Dermis blood vessel endothelial cell (primary cell): Measurements from ENCODE around the gene FHIT. TPM values are rescaled to one million over a fixed set of nuclear protein-coding genes. Genes with fewer than 3 reads are reported as not detected.
"Not testable (repeated sequence)": the region's sequence is repeated elsewhere in the genome, so short reads cannot be mapped to it uniquely, and the experiment has no call there.

Source experiments
- DNase-seq: peaks from one replicate; pipeline ENCODE4 v3.0.0; 2010
- total RNA-seq: library from RNA; depleted of rRNA; stranded (reverse); fragments of >200 nt; gene quantifications from 2 replicates; pipeline ENCODE4 v1.2.3, GENCODE V29; 2014

FHIT gene
- total RNA-seq, 1 donor from 2014 or later = 0.51 TPM

DNA sequence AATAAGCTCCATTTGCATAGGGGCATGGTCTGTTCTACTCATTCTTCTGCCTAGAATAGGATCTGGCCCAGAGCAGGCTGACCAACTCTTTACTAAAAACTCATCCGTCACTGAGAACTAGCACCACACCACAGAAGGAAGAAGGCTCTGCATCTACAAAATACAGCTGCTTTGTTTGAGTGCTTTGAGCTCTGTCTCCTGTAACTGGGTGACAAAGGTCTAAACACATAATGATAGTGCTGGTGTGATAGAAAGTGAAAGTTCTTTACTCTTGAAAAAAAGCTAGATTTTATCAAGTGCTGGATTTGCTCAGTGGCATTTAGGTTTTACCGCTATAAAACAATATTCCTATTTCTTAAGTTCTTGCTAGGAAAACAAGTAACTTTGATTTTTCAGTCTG, 140.7 kb downstream of the FHIT start:
- DNase-seq = no peak

DNA sequence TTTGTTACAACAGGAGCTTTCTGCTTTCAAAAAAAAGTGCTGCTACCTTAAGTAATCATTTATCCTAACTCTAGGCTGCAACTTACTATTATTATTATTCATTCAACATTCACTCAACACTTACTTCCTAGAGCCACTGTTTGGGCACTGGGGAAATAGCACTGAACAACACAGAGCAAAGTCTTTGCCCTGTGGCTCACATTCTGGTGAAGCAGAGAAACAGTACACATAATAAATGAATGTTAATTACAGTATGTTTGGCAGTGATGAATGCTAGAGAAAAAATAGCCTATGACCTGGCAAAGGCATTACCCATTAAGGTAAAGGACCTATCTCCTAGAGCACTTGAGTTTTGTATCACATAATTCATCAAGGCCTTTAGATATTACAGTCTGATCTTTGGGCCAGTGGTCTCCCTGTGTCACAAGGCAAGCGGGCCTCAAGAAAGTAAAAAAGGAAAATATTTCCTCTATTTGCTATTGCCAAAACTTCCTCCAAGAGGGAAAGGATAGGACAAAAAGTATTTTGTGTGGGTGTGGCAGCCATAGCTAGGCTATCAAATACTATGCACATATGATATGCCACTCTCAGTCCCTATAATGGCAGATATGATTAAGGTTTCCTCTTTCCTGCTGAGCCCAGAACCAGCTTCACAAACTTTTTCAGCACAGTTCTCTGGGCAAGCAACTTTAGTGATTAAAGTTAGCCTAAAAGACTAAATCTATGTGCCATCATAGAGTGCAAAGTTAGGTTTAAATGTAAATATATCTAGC, 142.8 kb downstream of the FHIT start:
- DNase-seq = no peak

DNA sequence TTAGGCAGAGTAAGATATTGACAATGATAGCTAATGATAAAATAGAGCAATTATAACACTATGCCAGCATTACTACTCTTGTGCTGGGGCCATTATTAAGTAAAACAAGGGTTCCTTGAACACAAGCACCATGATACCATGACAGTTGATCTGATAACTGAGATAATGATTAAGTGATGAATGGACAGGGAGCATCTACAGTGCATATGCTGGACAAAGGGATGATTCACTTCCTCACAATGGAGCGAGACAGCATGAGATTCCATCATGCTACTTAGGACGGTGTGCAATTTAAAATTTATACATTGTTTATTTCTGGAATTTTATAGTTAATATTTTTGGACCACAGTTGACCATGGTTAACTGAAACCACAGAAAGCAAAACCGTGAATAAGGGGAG, 156.6 kb downstream of the FHIT start:
- no peak for DNase-seq

DNA sequence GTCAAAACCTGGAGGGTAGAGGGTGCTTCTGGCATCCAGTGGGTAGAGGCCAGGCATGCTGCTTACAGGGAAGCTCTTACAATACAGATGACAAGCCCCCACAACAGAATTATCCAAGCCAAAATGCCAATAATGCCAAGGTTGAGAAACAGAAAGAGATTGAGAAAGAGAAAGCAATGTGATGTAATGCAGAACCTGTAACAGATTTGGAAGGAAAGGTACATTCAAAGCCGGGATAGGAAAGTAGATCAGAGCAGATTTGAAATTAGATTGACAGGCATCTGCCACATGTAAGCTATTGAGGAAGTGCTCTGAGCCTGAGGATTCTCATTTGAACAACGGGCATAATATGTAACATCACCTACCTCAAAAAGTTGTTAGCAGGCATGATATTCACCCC, 157.9 kb downstream of the FHIT start:
- no peak for DNase-seq

DNA sequence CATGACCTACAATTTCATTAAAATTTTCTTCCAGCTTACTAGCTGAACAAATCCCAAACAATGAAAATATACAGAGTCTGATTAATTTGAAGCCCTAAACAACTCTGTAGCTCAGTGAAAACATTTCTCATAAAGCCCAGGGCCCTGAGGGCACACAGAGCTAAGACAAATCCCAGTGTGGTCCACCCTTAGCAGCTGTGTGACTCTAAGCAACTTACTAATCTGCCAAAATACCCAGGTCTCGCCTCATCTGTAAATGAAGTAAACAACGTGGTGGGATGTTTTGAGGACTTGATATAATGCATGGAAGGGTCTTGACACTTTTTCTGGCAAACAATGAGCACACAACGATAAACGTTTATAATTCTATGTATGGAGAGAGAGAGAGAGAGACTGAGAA, 158.4 kb downstream of the FHIT start:
- no peak for DNase-seq

DNA sequence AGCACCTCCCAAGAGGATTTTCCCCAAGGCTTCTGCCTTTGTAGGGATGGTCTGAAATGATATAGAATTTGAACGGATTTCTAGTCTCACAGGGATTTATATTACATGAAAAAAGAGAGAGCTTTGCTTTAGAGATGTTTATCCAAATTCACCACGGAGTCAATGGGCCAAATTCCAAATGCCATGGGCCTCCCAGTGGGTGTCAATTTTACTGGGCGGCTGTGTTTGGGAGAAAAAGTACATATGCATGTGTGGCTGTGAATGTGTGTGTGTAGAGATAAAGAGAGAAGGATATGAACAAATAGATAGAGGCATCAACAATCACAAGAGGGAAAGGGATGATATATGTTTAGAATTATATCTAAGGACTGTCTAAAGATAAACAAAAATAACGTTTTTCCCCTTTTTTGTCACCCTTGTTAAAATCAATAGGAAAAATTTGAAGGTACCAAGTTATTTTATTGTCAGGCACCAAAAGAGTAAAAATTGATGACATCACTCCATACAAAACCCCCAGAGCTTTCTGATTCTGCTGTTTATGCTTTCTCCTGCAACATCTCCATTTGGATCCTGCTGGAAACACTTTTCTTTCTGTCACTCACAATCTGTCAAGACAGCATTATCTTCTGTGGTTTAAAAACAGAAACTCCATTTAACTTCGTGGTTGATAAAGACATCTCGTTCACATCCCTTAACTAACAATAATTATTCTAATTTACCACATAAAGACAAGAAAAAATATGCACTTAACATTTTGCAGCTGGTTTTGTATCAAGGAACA, 160.7 kb downstream of the FHIT start:
- no peak for DNase-seq

DNA sequence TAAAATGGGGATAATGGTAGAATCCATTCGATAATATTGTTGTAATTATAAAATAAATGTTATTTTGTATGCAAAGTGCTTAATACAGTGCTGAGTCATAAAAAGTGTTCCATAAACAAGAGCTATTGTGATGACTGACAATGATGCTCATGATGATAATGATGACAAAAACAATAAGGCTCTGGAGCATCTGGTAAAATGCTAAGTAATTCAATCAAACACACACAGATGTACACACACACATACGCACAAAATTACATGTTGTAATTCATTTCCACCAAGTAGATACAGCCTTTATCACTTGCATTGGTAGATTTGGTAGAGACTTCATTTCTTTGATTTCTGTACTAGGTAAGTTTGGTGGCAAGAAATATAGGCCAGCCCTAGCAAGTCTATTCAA, 163.8 kb downstream of the FHIT start:
- DNase-seq = no peak

DNA sequence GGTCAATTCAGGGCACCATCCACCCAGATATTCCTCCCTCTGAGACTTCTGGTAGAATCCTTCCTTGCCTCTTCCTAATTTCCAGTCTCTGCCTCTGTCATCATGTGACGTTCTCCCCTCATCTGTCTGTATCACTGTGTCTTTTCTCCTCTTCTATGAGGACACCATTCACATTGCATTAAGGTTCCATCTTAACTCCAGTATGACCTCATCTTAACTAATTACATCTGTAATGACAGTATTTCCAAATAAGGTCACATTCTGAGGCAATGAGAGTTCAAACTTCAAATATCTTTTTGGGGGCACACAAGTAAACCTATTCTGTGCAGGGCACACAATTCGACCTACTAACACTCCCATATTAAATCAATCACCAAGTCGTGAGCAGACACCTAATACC, 169.7 kb downstream of the FHIT start:
- no peak for DNase-seq

DNA sequence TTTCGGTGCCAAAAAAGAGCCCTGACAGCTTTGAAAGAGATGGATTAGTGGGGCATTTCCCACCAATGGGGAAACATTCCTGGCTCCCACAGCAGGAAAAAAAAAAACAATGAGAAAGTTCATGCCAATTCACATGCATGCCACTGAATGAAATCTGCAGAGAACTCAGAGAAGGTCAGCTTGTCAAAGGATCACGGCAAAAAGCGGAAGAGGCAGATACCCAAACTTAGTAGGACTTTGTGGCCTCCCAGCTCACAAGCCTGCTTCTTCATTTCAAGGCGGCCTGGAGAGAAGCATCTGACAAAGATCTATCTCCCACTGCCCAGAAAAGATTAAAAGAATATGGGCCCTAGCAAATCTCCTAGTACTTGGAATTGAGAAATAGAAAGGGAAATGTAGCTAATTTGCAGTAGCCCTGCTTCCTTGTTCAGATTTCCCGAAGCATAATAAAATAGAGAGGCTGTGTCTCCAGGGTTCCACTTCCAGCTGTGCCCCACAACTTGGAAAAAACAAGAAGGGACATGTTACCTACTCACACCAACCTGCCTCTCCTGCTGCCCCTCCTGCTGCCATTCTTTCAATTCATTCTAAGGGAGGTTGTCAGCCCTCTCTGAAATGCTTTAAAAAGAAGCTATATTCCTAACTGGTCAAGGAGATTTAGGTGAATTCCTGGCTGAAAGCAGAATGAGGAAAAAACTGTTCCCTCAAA, 170.4 kb downstream of the FHIT start:
- no peak for DNase-seq

DNA sequence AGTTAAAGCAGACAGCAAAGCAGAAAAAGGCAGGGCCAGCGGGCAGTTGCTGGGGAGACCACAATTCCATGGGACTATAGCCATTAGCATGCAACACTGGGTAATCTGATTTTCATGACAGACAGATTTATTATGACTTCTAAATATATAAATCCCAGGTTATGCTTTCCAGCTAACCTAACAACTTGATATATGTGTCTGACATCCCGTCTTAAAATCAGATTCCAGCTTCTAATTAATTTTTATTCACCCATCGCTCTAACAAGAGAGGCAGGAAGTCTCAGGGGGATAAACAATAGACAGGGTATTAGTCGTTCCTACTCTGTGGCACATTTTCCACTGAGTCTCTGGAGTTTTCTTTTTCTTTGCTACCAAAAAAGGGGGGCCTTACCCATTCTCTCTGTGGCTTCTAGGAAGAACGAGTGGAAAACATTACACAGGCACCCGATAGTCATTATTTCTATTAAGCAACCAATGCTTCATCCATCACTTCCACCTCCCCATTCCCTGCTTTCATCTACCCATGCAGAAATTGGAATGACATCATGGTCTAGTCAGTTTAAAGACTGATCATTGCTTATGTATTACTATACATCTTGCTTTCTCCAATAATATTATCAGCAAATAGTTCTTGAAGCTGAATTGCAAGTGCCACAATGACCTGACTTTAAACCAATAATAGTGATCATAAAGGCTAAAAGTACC, 173.1 kb downstream of the FHIT start:
- no peak for DNase-seq

DNA sequence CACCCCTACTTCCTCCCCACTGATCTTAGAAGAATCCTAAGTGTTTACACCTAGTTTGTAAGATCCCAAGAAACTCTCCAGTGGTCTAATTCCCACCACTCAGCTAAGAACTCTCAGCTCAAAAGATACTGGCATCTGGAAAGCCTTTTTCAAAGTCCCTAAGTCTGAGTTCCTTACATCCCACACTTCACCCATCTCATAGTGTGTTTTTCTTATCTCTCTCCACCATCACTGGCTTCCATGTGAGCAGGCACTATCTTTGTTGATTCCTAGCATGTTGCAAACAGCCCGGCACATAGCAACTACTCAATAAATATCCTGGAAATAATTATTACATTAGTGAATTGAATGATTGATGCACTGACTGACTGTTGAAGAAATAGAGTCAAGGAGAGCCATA, 173.7 kb downstream of the FHIT start:
- DNase-seq = no peak

DNA sequence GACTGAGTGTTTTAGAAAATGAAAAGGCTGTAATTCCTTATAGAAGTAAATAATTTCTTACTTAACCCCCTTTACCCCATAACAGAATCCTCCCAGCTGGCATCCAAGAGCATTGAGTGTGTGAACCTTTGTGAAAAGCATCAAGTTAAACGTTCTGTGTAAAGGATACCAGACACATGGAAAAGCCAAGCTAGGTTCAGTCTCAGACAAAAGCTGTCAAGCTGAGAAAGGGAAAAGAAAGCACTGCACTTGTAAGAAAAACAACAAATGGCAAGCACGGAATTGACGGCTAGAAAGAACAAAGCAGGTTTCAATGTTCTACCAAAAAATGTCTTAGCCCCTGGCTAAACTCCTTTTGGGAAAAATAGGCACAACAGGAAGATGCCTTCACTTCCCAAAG, 176.5 kb downstream of the FHIT start:
- no peak for DNase-seq

DNA sequence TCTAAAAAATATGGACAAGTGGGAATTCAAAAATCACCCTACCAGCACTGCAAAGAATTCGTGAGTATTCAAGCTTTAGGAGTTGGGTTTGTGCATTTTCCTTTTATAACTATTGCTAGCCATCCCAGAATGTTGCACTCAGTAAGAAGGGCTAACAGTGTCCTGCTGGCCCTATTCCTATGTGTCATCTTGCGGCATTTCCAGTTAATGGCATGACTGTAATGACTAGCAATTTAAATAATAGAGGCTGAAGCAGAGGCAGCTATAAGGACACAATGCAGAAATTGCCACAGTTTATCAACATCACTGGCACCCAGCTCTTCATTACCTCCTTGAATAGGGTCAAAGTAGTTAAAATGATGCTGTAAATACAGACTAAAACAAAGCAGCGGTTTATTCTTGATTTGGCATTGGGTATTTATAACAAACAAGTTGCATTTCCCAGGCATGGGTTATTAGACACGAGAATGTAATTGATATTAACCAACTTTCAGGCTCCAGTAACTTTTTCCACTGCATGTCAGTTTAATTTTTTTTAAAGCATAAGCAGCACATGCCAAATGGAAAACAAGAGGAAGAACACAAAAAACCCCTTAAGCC, 177.6 kb downstream of the FHIT start:
- no peak for DNase-seq

DNA sequence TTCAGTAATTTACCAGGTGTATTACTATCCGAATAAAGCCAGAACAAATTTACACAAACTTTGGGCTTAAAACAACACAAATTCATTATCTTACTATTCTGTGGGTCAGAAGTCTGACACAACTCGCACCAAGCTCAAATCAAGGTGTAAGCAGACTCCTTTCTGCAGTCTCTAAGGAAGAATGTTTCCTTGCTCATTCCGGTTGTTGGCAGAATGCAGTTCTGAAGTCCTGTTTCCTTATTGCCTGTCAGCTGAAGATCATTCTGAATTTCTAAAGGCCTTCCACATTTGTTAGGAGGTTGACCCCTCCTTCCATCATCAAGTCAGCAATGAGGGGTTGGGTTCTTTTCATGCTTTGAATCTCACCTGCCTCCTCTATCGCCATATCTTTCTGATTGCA, 183.2 kb downstream of the FHIT start:
- no peak for DNase-seq

DNA sequence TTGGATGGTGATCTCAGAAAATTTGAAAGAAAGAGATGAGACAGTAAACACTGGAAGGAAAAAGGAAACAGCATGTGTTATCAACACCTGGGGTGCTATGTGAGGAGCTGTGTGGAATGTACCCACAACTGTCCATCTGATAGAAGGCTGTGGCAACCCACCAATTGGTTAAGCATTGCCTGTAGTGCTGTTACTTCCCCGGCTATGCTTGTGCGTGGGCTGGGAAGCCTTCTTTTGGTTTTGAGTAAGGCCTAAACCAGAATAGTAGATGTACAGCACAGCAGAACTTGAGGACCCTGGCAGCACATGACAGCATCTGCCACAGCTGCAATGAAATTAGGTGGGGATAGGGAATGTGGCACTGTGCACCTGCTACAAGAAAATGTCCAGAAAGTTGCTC, 184.5 kb downstream of the FHIT start:
- no peak for DNase-seq

DNA sequence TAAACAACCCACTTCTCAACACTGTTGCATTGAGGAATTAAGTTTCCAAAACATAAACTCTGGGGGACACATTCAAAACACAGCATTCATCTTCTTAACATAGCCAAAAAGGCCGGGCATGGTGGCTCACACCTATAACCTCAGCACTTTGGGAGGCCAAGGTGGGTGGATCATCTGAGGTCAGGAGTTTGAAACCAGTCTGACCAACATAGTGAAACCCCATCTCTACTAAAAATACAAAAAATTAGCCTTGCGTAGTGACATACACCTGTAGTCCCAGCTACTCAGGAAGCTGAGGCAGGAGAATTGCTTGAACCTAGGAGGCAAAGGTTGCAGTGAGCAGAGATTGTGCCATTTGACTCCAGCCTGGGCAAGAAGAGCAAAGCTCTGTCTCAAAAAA, 185.0 kb downstream of the FHIT start:
- not testable (repeated sequence) for DNase-seq

DNA sequence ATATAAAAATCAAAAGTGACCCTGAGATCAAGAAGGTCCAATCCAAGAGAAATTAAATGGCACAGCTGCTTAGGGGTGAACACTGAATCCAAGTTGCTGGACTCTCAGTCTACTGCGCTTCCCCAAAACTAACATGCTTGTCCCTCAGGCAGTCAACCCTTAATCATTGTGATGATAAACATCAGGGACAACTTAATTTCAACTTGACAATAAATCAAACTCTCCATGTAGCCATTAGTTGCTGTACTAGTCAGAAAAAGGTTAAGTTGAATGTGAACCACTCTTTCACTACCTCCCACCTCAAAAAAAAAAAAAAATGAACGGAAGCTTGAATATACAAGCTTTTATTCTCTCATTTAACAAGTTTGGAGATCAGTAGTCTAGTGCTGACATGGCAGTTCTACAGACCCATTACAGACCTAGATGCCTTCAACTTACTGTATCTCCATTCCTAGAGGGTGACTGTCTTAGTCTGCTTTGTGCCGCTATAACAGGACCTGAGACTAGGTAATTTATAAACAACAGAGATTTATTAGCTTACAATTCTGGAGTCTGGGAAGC, 185.7 kb downstream of the FHIT start:
- no peak for DNase-seq

DNA sequence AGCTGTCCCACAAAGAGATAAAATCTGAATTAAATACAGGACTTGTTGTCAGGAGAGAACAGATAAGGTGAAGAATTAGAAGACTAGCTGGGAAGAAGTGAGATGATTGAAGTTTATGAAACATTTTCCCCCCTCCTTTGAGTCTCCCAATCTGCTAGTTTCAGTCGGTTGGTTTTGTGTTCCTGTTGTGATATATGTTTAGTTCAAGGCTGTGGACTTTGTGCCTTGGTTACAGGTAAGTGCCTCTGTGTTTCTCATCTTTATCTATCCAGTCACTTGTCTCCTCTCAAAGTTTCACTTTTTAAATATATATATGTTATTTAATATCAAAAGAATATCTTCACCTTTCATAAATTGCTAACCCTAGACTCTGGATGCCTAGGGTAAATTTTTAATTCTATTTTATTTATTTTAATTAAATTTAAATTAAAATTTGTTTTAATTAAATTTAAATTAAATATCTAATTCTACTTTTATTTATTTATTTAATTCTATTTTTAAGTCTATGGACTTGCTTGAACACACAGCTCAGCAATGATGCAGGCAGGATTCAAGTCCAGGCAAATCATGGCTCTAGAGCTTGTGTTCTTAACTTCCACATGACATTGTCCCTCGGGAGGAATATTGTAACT, 190.0 kb downstream of the FHIT start:
- no peak for DNase-seq

DNA sequence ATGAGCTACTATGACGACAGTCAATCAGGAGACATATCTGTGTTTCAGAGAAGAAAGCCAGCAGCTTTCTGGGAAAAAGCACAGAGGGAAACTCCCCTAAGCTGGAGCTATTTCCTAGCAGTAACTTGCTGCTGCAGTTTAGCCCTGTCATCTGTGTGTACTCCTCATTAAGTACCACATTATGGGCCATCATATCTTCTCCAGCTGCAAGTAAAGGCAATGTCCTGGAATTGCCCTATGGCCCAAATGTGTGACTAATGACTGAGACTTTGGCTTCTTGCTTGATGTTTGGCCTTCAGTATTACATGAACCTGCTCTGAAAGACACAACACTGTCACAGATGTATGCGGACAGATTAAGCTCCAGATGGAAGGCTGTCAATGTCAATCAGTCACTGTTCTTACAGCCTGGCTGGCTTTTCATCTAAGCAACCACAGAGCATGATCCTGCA, 190.8 kb downstream of the FHIT start:
- DNase-seq = no peak

DNA sequence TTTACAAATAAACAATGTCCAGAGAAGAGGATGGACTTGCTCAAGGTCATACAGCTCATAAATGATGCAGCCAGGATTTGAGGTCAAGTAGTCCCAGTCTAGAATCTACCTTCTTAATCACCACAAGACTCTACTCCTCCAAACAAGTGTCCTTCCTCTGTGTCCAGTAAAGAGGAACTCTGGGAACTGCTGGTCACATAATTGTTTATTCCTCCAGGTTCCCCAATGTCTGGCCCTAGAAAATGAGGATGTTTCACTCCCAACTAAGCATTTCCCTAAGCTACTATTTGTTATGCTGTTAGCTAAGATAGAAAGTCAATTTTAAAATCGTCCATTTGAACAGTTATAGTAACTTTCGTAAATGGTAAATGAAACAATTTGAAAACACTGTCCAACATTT, 192.4 kb downstream of the FHIT start:
- DNase-seq = no peak

DNA sequence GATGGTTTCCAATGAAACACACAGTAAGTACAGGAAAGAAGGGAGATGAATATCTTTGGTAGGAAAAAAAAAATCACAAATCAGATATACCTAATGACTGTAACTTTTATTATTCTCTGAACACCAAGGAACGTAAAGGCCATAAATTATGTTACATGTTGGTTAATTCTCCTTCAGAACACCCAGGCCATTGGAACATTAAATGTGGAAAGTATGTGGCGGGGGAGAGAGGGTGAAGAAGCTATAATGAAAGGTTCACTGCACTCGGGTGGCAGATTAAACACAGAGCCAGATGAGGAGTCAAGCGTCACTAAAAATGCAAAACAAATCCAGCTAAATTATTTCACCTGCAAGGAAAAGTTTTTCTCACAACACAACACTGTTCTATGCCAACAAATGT, 193.8 kb downstream of the FHIT start:
- DNase-seq = no peak

DNA sequence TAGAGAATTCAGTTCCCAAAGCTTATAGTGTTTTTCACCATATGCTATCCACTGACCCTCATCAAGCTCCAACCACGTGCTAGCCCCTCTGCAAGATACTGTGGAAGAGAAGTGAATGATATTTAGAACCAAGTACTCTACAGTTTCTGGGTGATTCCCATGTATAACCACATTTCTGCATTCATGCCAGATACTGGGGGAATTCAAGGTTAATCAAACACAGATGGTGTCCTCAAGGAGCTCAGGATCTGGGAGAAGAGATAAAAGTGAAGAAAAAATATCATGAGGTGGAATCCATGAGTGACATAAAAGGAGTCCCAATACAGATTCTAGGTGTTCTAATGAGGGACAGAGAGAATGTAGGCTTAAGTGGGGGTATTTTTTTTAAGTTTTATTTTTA, 195.8 kb downstream of the FHIT start:
- no peak for DNase-seq
